Left cardiac atrium (tissue), 4 donors: ENCODE results near the gene GCNT2. TPM values are rescaled to one million over a fixed set of nuclear protein-coding genes. Genes with fewer than 3 reads are reported as not detected.

ENCODE experiments used
- ATAC-seq, 2 donors: fragments of 200-7000 bp; cut with Tn5 transposase; one replicate each; pipeline ENCODE4 v1.9.1; 2020; ENCODE audit warnings: mild to moderate bottlenecking in 2 of 2, moderate library complexity in 2 of 2
- DNase-seq: peaks from one replicate; pipeline ENCODE4 v3.0.0-alpha.2; 2020
- intact Hi-C, 2 donors: fragments of 100-400 bp; cut with DNase I; formaldehyde crosslinking; loops; one replicate each; pipeline versions ENCODE4 v1.14.1 to v1.15.1; 2022 to 2023
- total RNA-seq, 2 donors: library from RNA; stranded (reverse); fragmentation: NEBNext Ultra II Directional; extraction: Animal tissue kit (Norgen Biotek cat#: 25700); gene quantifications; one replicate each; pipeline ENCODE4 v1.2.1, GENCODE V29; 2021
- donor health status: DM: no; HTN: yes; CAD: no.
- donor health status: DM: no; HTN: yes; CAD: no; lungs with severe emphysema.
- donor health status: DM: yes; HTN: yes; CAD: no.
- donor health status: Dilated cardiomyopathy.

The GCNT2 gene
- total RNA-seq, 2 donors from 2014 or later = 3.5 to 4.1 TPM

- ATAC-seq = no peak
- DNase-seq = no peak
- intact Hi-C loops = no loop called here
Observed at GRCh38 chr6:10668126-10668917, 147.2 kb downstream of the GCNT2 start.

DNA sequence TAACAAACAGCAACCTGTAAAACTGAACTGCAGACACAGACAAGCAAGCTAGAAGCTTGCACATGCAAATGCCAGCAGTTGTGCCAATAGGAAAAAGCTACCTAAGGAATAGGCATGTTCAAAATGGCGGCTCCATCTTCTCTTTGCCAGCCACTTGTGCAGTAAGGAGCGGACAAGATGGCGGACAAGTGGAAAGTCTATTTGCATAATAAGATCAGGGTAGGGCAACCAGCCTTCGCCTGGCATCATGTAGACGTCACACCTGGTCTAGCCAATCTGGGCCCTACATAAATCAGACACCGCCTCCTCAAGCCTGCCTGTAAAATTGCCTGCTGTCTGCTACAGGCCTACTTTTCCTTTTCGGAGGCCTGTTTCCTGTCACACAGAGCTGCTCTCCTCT is 155.3 kb downstream of the GCNT2 start:
- intact Hi-C loops = no loop called here
- ATAC-seq (no peak), DNase-seq (no peak)

DNA sequence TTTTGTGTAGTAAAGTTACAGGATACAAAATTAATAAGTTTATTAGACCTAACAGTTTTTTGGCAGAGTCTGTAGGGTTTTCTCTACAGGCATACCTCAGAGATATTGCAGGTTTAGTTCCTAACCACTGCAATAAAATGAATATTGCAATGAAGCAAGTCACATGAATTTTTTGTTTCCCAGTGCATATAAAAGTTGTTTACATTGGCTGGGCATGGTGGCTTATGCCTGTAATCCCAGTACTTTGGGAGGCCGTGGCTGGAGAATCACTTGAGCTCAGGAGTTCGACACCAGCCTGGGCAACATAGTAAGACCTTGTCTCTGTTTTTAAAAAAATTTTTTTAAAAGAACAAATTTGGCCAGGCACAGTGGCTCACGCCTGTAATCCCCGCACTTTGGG is 157.3 kb downstream of the GCNT2 start:
- ATAC-seq (no peak), DNase-seq (no peak)
- intact Hi-C loops = no loop called here

Other genes with a start within 250 kb of the GCNT2 start
- under 1 TPM; 0.44 to 0.79 TPM for gene TFAP2A, start 106.3 kb upstream of the GCNT2 start, total RNA-seq
- gene C6orf52, start 173.3 kb downstream of the GCNT2 start, total RNA-seq = not detected
- gene PAK1IP1, start 173.6 kb downstream of the GCNT2 start, total RNA-seq = 10 to 100 TPM in 1 of 2 donors, 1 to 10 TPM in 1; 9.0 to 14.9 TPM
- 100 to 1,000 TPM; 103 to 108 TPM for gene TMEM14C, start 201.7 kb downstream of the GCNT2 start, total RNA-seq
- 100 to 1,000 TPM in 1 of 2 donors, 10 to 100 TPM in 1; 91.3 to 101 TPM for gene TMEM14B, start 226.5 kb downstream of the GCNT2 start, total RNA-seq